SK-N-SH treated with all-trans-retinoic acid at 6 μM for 48 hours (cell line): ENCODE measurements around the gene DYNLL1.
A peak's percentile ranks its signal among the peaks of the same experiment; 100 is the strongest.

Experiments
- ATAC-seq: fragments of 200-7000 bp; cut with Tn5 transposase; 3 replicates; pipeline ENCODE4 v1.9.1; 2020; ENCODE audit warnings: mild to moderate bottlenecking, moderate library complexity
- ARNTL ChIP-seq: fragments of 450-650 bp; formaldehyde crosslinking; IDR thresholded peaks from 2 replicates; pipeline ENCODE4 v1.5.0; 2020; ENCODE audit warnings: low read depth, mild to moderate bottlenecking, moderate library complexity, borderline replicate concordance
- CSRNP3 ChIP-seq: fragments of 250-450 bp; sonication (Bioruptor Pico); IDR thresholded peaks from 2 replicates; pipeline ENCODE4 v1.5.1; 2021; ENCODE audit warnings: mild to moderate bottlenecking, moderate library complexity
- ESRRG ChIP-seq: fragments of 250-450 bp; sonication (Bioruptor Pico); IDR thresholded peaks from 2 replicates; pipeline ENCODE4 v1.6.1; 2021; ENCODE audit warnings: mild to moderate bottlenecking
- GLIS3 ChIP-seq: fragments of 250-450 bp; sonication (Bioruptor Pico); IDR thresholded peaks from 2 replicates; pipeline ENCODE4 v1.5.0; 2020; ENCODE audit warnings: mild to moderate bottlenecking, moderate library complexity
- ISL1 ChIP-seq: fragments of 250-450 bp; sonication (Bioruptor Pico); IDR thresholded peaks from 2 replicates; pipeline ENCODE4 v2.1.2; 2022; ENCODE audit warnings: mild to moderate bottlenecking, moderate library complexity
- OSR1 ChIP-seq: fragments of 250-450 bp; sonication (Bioruptor Pico); IDR thresholded peaks from 2 replicates; pipeline ENCODE4 v1.8.0; 2022; ENCODE audit warnings: moderate library complexity, mild to moderate bottlenecking, inconsistent platforms
- POU6F1 ChIP-seq: fragments of 250-450 bp; sonication (Bioruptor Pico); IDR thresholded peaks from 2 replicates; pipeline ENCODE4 v1.8.0; 2021; ENCODE audit warnings: low read depth, mild to moderate bottlenecking, moderate library complexity, borderline replicate concordance
- PPARA ChIP-seq: fragments of 250-450 bp; sonication (Bioruptor Pico); IDR thresholded peaks from 2 replicates; pipeline ENCODE4 v1.5.0; 2020; ENCODE audit warnings: mild to moderate bottlenecking, borderline replicate concordance
- RARB ChIP-seq: fragments of 250-450 bp; sonication (Bioruptor Pico); IDR thresholded peaks from 2 replicates; pipeline ENCODE4 v1.8.0; 2021; ENCODE audit warnings: mild to moderate bottlenecking, moderate library complexity
- SNAI2 ChIP-seq: fragments of 250-450 bp; sonication (Bioruptor Pico); IDR thresholded peaks from 2 replicates; pipeline ENCODE4 v1.5.0; 2020; ENCODE audit warnings: mild to moderate bottlenecking, moderate library complexity
- TOX ChIP-seq: fragments of 250-450 bp; sonication (Bioruptor Pico); IDR thresholded peaks from 2 replicates; pipeline ENCODE4 v1.8.0; 2021; ENCODE audit warnings: mild to moderate bottlenecking, moderate library complexity, borderline replicate concordance
- ZC3H10 ChIP-seq: fragments of 250-450 bp; sonication (Bioruptor Pico); IDR thresholded peaks from 2 replicates; pipeline ENCODE4 v1.5.1; 2021; ENCODE audit warnings: mild to moderate bottlenecking, moderate library complexity
- ZFP3 ChIP-seq: fragments of 250-450 bp; sonication (Bioruptor Pico); IDR thresholded peaks from 2 replicates; pipeline ENCODE4 v1.5.0; 2020; ENCODE audit warnings: mild to moderate bottlenecking, moderate library complexity
- ZFP30 ChIP-seq: fragments of 450-650 bp; formaldehyde crosslinking; IDR thresholded peaks from 2 replicates; pipeline ENCODE4 v1.5.0; 2022; ENCODE audit warnings: mild to moderate bottlenecking, moderate library complexity
- ZNF565 ChIP-seq: fragments of 450-650 bp; formaldehyde crosslinking; conservative IDR thresholded peaks from 2 replicates; pipeline ENCODE4 v1.5.0; 2020; ENCODE audit warnings: low read depth, mild to moderate bottlenecking, moderate library complexity
- ZNF70 ChIP-seq: fragments of 450-650 bp; formaldehyde crosslinking; IDR thresholded peaks from 2 replicates; pipeline ENCODE4 v1.5.0; 2020; ENCODE audit warnings: mild to moderate bottlenecking, moderate library complexity
- ZNF8 ChIP-seq: fragments of 450-650 bp; formaldehyde crosslinking; IDR thresholded peaks from 2 replicates; pipeline ENCODE4 v1.5.0; 2020; ENCODE audit warnings: mild to moderate bottlenecking, moderate library complexity
- TF ChIP-seq, protein P1 (sequence below): fragments of 250-450 bp; sonication (Bioruptor Pico); IDR thresholded peaks from 2 replicates; pipeline ENCODE4 v1.8.0; 2020; ENCODE audit warnings: mild to moderate bottlenecking, moderate library complexity, borderline replicate concordance
- TF ChIP-seq, protein P2 (sequence below): fragments of 250-450 bp; sonication (Bioruptor Pico); IDR thresholded peaks from 2 replicates; pipeline ENCODE4 v1.5.1; 2020; ENCODE audit warnings: low read depth, mild to moderate bottlenecking, moderate library complexity
- TF ChIP-seq, protein P3 (sequence below): fragments of 250-450 bp; sonication (Bioruptor Pico); IDR thresholded peaks from 2 replicates; pipeline ENCODE4 v1.5.0; 2020; ENCODE audit warnings: mild to moderate bottlenecking, moderate library complexity

DYNLL1 gene

DNA sequence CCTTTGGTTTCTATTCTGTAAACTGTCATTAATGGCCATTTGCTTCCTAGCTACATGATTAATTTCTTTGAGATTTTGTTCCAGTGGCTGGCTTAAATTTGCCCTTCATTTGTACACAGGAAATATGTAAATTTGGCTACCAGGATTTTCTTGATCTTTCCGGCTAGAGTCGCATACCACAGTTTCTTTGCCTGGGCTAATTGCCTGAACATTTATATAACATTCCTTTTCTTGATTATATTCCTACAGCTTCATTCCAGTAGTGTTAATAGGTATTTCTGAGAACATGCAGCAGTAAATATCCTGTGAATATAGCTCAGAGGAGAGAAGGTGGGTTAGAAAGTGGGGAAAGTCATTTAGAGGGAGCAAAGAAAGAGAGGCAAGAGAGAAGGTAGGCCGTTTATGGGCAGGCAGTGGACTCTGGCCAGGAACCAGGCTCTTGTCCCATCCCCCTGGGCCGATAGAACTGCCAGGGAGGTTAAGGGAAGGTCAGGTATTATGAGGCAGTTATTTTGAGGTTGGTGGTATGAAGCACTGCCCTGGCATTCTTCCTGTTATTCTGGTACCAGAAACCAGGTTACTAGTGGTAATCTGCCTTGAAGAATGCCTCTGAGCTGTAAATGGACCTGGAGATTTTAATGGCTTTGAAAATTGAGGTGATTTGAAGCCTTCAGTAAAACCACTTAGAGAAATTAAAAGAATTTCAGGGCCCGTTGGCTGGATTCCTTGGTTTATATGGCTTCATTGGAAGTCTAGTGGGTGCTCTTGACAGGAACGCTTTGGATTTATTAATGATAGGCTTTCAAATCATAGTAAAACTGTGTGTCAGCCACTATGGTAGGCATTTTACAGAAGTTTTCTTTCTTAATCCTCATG is 42.6 kb downstream of the DYNLL1 start:
- no peak for TF ChIP-seq ZNF565 (CRISPR knock-in tag)
- TF ChIP-seq ISL1, result peak; percentile 56; the same call in 1 of the 2 replicates
- peak; percentile 67 for ATAC-seq

DNA sequence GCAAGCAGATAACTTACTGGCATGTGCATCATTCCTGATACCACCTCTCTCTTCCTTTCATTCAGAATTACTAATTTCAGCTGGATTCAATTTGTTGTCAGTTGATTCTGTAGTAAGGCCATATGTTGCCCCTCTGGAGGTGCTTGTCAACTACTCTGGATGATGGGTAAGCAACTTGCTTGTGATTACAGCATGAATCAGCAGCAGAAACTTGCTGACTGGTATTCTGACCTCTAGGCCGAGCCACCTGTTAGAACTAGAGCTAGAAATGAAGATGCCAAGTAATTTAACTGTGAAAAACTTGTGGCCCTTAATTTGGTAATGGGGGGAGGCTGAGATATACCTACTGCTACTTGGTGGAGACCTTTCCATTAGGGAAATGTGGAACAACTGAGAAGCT is 43.4 kb downstream of the DYNLL1 start:
- peak; percentile 21 for ATAC-seq
- no peak for TF ChIP-seq OSR1
- TF ChIP-seq ZNF565 (CRISPR knock-in tag), result no peak
- no peak for TF ChIP-seq ZNF8 (CRISPR knock-in tag)
- TF ChIP-seq SNAI2 (CRISPR knock-in tag), result no peak
- no peak for TF ChIP-seq ARNTL (CRISPR knock-in tag)
- TF ChIP-seq ZFP30 (CRISPR knock-in tag), result no peak
- TF ChIP-seq, protein P1, sequence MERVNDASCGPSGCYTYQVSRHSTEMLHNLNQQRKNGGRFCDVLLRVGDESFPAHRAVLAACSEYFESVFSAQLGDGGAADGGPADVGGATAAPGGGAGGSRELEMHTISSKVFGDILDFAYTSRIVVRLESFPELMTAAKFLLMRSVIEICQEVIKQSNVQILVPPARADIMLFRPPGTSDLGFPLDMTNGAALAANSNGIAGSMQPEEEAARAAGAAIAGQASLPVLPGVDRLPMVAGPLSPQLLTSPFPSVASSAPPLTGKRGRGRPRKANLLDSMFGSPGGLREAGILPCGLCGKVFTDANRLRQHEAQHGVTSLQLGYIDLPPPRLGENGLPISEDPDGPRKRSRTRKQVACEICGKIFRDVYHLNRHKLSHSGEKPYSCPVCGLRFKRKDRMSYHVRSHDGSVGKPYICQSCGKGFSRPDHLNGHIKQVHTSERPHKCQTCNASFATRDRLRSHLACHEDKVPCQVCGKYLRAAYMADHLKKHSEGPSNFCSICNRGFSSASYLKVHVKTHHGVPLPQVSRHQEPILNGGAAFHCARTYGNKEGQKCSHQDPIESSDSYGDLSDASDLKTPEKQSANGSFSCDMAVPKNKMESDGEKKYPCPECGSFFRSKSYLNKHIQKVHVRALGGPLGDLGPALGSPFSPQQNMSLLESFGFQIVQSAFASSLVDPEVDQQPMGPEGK (CRISPR knock-in tag), result no peak
- TF ChIP-seq GLIS3 (CRISPR knock-in tag), result no peak
- TF ChIP-seq ZFP3 (CRISPR knock-in tag), result no peak
- TF ChIP-seq, protein P2, sequence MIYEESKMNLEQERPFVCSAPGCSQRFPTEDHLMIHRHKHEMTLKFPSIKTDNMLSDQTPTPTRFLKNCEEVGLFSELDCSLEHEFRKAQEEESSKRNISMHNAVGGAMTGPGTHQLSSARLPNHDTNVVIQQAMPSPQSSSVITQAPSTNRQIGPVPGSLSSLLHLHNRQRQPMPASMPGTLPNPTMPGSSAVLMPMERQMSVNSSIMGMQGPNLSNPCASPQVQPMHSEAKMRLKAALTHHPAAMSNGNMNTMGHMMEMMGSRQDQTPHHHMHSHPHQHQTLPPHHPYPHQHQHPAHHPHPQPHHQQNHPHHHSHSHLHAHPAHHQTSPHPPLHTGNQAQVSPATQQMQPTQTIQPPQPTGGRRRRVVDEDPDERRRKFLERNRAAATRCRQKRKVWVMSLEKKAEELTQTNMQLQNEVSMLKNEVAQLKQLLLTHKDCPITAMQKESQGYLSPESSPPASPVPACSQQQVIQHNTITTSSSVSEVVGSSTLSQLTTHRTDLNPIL (CRISPR knock-in tag), result no peak
- no peak for TF ChIP-seq ESRRG (CRISPR knock-in tag)
- no peak for TF ChIP-seq TOX (CRISPR knock-in tag)
- TF ChIP-seq ZNF70, result no peak
- TF ChIP-seq CSRNP3, result no peak
- TF ChIP-seq, protein P3, sequence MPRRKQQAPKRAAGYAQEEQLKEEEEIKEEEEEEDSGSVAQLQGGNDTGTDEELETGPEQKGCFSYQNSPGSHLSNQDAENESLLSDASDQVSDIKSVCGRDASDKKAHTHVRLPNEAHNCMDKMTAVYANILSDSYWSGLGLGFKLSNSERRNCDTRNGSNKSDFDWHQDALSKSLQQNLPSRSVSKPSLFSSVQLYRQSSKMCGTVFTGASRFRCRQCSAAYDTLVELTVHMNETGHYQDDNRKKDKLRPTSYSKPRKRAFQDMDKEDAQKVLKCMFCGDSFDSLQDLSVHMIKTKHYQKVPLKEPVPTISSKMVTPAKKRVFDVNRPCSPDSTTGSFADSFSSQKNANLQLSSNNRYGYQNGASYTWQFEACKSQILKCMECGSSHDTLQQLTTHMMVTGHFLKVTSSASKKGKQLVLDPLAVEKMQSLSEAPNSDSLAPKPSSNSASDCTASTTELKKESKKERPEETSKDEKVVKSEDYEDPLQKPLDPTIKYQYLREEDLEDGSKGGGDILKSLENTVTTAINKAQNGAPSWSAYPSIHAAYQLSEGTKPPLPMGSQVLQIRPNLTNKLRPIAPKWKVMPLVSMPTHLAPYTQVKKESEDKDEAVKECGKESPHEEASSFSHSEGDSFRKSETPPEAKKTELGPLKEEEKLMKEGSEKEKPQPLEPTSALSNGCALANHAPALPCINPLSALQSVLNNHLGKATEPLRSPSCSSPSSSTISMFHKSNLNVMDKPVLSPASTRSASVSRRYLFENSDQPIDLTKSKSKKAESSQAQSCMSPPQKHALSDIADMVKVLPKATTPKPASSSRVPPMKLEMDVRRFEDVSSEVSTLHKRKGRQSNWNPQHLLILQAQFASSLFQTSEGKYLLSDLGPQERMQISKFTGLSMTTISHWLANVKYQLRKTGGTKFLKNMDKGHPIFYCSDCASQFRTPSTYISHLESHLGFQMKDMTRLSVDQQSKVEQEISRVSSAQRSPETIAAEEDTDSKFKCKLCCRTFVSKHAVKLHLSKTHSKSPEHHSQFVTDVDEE (CRISPR knock-in tag), result no peak
- no peak for TF ChIP-seq ZC3H10
- no peak for TF ChIP-seq RARB (CRISPR knock-in tag)
- no peak for TF ChIP-seq PPARA
- TF ChIP-seq POU6F1 (CRISPR knock-in tag), result no peak
- TF ChIP-seq ISL1, result no peak
- TF ChIP-seq, all 23 proteins: peak for 0

GRCh38 chr12:120540445-120540844 is 44.5 kb downstream of the DYNLL1 start:
- TF ChIP-seq, protein P1 (CRISPR knock-in tag), result no peak
- no peak for ATAC-seq
